GM12873 (cell line): ENCODE measurements around the gene TMIE.

Experiments
- TF ChIP-seq, protein P1 (sequence below): IDR thresholded peaks from 2 replicates; pipeline ENCODE4 v1.5.1; 2012; ENCODE audit warnings: low read depth, mild to moderate bottlenecking, moderate library complexity, low read length, control low read depth; ENCODE audit not compliant: insufficient read depth; ENCODE audit errors: missing control alignments

Gene TMIE

GRCh38 chr3:46666453-46666845 lies 34.7 kb upstream of the TMIE start:
- TF ChIP-seq, protein P1, sequence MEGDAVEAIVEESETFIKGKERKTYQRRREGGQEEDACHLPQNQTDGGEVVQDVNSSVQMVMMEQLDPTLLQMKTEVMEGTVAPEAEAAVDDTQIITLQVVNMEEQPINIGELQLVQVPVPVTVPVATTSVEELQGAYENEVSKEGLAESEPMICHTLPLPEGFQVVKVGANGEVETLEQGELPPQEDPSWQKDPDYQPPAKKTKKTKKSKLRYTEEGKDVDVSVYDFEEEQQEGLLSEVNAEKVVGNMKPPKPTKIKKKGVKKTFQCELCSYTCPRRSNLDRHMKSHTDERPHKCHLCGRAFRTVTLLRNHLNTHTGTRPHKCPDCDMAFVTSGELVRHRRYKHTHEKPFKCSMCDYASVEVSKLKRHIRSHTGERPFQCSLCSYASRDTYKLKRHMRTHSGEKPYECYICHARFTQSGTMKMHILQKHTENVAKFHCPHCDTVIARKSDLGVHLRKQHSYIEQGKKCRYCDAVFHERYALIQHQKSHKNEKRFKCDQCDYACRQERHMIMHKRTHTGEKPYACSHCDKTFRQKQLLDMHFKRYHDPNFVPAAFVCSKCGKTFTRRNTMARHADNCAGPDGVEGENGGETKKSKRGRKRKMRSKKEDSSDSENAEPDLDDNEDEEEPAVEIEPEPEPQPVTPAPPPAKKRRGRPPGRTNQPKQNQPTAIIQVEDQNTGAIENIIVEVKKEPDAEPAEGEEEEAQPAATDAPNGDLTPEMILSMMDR: no peak

- TF ChIP-seq, protein P1: no peak
Observed at GRCh38 chr3:46667061-46667621, 34.1 kb upstream of the TMIE start.

- TF ChIP-seq, protein P1: no peak
Observed at GRCh38 chr3:46667657-46668056, 33.5 kb upstream of the TMIE start.

GRCh38 chr3:46668116-46668515 lies 33.1 kb upstream of the TMIE start:
- TF ChIP-seq, protein P1: no peak

DNA sequence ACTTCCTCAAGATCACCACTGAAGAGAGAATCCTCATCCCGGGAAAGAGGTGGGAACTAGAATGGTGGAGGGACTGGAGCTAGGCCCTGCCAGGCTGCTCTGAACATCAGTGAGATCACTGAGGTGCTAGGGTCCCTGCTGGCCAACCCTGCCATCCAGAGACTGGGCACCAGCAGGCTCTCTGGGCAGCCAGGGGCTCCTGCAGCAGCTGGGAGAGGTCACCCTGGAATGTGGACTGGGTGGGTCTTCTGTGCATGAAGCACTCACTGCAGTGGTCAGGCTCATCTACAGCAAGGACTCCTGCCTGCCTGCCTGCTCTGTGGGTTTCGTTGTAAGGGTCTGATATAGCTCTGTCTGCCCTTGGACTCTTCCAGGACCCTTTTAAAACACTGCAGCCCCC lies 32.6 kb upstream of the TMIE start:
- TF ChIP-seq, protein P1: no peak

DNA sequence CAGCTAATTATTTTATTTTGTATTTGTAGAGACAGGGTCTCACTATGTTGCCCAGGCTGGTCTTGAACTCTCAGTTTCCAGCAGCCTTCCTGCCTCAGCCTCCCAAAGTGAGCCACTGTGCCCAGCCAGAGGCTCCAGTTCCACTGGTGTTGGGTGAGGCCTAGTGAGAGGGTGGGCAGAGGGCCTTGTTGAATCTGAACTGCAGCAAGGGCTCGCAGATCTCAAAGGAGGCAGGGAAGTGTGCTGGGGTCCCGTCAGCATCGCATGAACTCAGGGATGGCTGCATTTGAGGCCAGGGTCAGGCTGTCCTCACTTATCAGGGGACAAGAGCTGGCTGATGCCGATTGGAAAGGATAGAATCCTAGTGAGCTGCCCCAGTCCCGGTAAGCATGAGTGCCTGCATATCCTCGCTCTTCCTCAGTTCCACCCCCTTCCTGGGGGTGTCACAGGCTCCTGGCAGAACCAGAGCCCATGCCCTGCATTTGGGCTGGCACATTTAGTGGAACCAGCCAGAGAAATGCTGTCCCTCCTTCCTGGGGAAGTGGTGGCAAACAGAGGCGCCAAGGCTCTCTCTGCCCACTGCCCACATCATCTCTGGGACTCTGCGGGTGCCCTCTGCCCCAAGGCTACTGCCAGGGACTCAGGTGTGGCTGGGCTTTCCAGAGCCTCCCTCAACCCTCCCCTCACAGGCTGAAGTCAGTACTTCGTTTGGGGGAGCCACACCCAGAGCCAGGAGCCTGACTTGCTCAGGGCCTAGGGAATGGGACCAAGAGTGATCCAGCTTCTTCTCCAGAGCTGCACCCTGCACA lies 31.8 kb upstream of the TMIE start:
- TF ChIP-seq, protein P1: no peak

DNA sequence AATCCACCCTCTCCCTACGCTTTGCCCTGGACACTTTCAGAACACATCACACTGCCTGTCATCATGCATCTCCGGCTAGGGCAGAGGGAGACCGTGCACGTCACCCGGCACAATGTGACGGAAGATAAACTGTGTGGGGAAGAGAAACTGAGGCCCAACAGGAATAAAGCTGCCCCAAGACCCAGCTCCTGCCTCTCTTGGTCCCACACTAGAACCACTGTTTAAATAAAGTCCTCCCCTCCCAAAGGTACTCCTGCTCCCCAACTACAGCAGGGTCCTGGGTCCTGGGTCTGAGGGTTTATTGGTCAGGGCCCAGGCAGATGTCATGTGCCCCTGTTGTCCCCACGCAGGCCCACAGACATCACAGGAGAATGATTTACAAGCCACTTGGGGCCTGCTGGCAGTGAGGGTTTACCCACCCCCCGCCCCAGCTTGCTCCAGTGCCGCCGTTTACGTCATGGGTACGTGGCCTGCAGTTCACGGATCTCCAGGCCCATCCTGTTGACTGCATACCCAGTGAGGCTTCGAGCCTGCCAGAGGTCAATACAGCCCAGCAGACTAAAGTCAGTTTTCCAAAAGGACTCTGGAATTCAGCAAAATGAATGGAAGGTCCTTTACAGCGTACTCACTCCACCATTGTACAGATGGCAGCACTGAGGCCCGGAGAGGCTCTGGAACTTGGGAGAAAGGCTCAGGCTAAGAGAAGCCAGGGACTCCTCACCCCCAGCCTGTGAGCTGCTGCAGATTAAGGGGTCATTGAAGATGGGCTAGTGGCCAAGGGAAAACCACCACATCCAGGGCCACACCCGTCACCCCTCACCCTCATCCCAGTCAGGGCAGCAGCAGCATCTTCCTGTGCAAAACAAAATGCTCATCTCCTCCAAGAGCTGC lies 30.9 kb upstream of the TMIE start:
- TF ChIP-seq, protein P1: no peak
